MM.1S (cell line): ENCODE results near the gene GRB7.

Experiments
- CTCF ChIP-seq: fragments of 300-600 bp; sonication (generic); IDR thresholded peaks from 2 replicates; pipeline ENCODE4 v1.5.1; 2016; ENCODE audit warnings: antibody characterized with exemption, low read length, mixed read lengths
- EZH2 ChIP-seq: fragments of 300-600 bp; sonication (generic); optimal IDR thresholded peaks from 2 replicates; pipeline ENCODE3; 2017; ENCODE audit warnings: low read depth, mild to moderate bottlenecking, antibody characterized with exemption, low read length, mixed read lengths
- EZH2phosphoT487 ChIP-seq: fragments of 300-600 bp; sonication (generic); IDR thresholded peaks from 2 replicates; pipeline ENCODE4 v1.6.1; 2018; ENCODE audit warnings: antibody characterized with exemption, low read length

- TF ChIP-seq EZH2: no peak
- no peak for TF ChIP-seq CTCF
- no peak for TF ChIP-seq EZH2phosphoT487
Observed at GRCh38 chr17:39787743-39788484, 50.2 kb downstream of the GRB7 start.
